Hepatocyte (in vitro differentiated cells): ENCODE measurements around the gene SMIM35. TPM values are rescaled to one million over a fixed set of nuclear protein-coding genes. Genes with fewer than 3 reads are reported as not detected.

ENCODE experiments used
- DNase-seq: peaks from one replicate; pipeline ENCODE4 v3.0.0-alpha.2; 2016; ENCODE audit warnings: low spot score
- H2AFZ ChIP-seq: fragments of 200-600 bp; sonication (generic); 2 replicates; pipeline ENCODE4 v1.6.0; 2016; ENCODE audit warnings: antibody characterized with exemption, mild to moderate bottlenecking
- H3K27ac ChIP-seq: fragments of 200-600 bp; sonication (generic); 2 replicates; pipeline ENCODE4 v1.5.1; 2016; ENCODE audit warnings: mild to moderate bottlenecking
- H3K27me3 ChIP-seq: fragments of 200-600 bp; sonication (generic); 2 replicates; pipeline ENCODE4 v1.6.1; 2016
- H3K36me3 ChIP-seq: fragments of 200-600 bp; sonication (generic); replicated peaks from 2 replicates; pipeline ENCODE4 v1.5.1; 2016; ENCODE audit warnings: low read depth; ENCODE audit not compliant: insufficient read depth
- H3K4me1 ChIP-seq: fragments of 200-600 bp; sonication (generic); 2 replicates; pipeline ENCODE4 v1.5.1; 2016; ENCODE audit warnings: mild to moderate bottlenecking, moderate library complexity; ENCODE audit not compliant: insufficient read depth
- H3K4me2 ChIP-seq: fragments of 200-600 bp; sonication (generic); 2 replicates; pipeline ENCODE4 v1.6.0; 2016
- H3K4me3 ChIP-seq: fragments of 200-600 bp; sonication (generic); 2 replicates; pipeline ENCODE4 v1.5.1; 2016; ENCODE audit warnings: mild to moderate bottlenecking
- H3K79me2 ChIP-seq: fragments of 200-600 bp; sonication (generic); 2 replicates; pipeline ENCODE4 v1.6.0; 2017; ENCODE audit warnings: mild to moderate bottlenecking
- H3K9me2 ChIP-seq: fragments of 200-600 bp; sonication (generic); replicated peaks from 2 replicates; pipeline ENCODE4 v1.6.0; 2017; ENCODE audit warnings: mild to moderate bottlenecking; ENCODE audit not compliant: insufficient read depth
- H3K9me3 ChIP-seq: fragments of 200-600 bp; sonication (generic); 2 replicates; pipeline ENCODE4 v1.5.1; 2016; ENCODE audit warnings: low read depth, mild to moderate bottlenecking
- H4K20me1 ChIP-seq: fragments of 200-600 bp; sonication (generic); 2 replicates; pipeline ENCODE4 v1.6.0; 2016; ENCODE audit warnings: mild to moderate bottlenecking; ENCODE audit not compliant: insufficient read depth, poor library complexity, severe bottlenecking
- EZH2 ChIP-seq: fragments of 200-600 bp; sonication (generic); IDR thresholded peaks from 2 replicates; pipeline ENCODE4 v1.6.1; 2016; ENCODE audit warnings: antibody characterized with exemption, mild to moderate bottlenecking, borderline replicate concordance
- EZH2phosphoT487 ChIP-seq: fragments of 200-600 bp; sonication (generic); IDR thresholded peaks from one replicate; pipeline ENCODE4 v1.6.1; 2018; ENCODE audit warnings: antibody characterized with exemption, mild to moderate bottlenecking, low read depth, moderate library complexity; ENCODE audit not compliant: unreplicated experiment, severe bottlenecking
- WGBS: methylation state at CpG from one replicate; pipeline ENCODE4 v1.1.6; 2016; ENCODE audit warnings: low lambda C conversion rate; ENCODE audit errors: missing lambda C conversion rate; 5-methylcytosine and 5-hydroxymethylcytosine counted together
- polyA plus RNA-seq: library from polyadenylated mRNA; unstranded; fragments of >200 nt; fragmentation: Nextera tagmentation; extraction: Ambion mirVana; gene quantifications from 2 replicates; pipeline ENCODE4 v1.2.1, GENCODE V29; 2016
- total RNA-seq: library from RNA; depleted of rRNA; stranded (reverse); fragments of >200 nt; gene quantifications from 2 replicates; pipeline ENCODE4 v1.2.3, GENCODE V29; 2014
- TF ChIP-seq, protein P1 (sequence below): fragments of 200-600 bp; sonication (generic); IDR thresholded peaks from 2 replicates; pipeline ENCODE4 v1.5.1; 2016; ENCODE audit warnings: antibody characterized with exemption, mild to moderate bottlenecking; ENCODE audit not compliant: poor library complexity

Gene SMIM35
- total and polyA plus RNA-seq, 2 experiments from 2014 or later: 0.03 TPM; not detected in 1

DNA sequence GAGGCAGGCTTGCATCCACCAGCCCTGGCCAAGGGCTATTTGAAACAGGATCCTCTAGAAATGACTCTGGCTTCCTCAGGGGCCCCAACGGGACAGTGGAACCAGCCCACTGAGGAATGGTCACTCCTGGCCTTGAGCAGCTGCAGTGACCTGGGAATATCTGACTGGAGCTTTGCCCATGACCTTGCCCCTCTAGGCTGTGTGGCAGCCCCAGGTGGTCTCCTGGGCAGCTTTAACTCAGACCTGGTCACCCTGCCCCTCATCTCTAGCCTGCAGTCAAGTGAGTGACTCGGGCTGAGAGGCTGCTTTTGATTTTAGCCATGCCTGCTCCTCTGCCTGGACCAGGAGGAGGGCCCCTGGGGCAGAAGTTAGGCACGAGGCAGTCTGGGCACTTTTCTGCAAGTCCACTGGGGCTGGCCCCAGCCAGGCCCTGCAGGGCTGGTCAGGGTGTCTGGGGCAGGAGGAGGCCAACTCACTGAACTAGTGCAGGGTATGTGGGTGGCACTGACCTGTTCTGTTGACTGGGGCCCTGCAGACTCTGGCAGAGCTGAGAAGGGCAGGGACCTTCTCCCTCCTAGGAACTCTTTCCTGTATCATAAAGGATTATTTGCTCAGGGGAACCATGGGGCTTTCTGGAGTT lies 87.3 kb downstream of the SMIM35 start:
- Histone ChIP-seq H3K27me3 (no peaks in the 10 kb centered on the region), H3K4me2 (no peak overlapping the region), H2AFZ (no peak overlapping the region), H3K36me3 (no peaks in the 10 kb centered on the region), H3K27ac (no peak overlapping the region), H3K79me2 (no peaks in the 10 kb centered on the region), H3K4me3 (no peak overlapping the region), H4K20me1 (no peaks in the 10 kb centered on the region), H3K9me3 (no peaks in the 10 kb centered on the region), H3K4me1 (peaks cover 6% of the 10 kb centered on the region), H3K9me2 (no peaks in the 10 kb centered on the region)
- DNase-seq: no peak
- TF ChIP-seq, protein P1, sequence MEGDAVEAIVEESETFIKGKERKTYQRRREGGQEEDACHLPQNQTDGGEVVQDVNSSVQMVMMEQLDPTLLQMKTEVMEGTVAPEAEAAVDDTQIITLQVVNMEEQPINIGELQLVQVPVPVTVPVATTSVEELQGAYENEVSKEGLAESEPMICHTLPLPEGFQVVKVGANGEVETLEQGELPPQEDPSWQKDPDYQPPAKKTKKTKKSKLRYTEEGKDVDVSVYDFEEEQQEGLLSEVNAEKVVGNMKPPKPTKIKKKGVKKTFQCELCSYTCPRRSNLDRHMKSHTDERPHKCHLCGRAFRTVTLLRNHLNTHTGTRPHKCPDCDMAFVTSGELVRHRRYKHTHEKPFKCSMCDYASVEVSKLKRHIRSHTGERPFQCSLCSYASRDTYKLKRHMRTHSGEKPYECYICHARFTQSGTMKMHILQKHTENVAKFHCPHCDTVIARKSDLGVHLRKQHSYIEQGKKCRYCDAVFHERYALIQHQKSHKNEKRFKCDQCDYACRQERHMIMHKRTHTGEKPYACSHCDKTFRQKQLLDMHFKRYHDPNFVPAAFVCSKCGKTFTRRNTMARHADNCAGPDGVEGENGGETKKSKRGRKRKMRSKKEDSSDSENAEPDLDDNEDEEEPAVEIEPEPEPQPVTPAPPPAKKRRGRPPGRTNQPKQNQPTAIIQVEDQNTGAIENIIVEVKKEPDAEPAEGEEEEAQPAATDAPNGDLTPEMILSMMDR: no peak
- TF ChIP-seq EZH2phosphoT487: no peak
- TF ChIP-seq EZH2: no peak
- whole genome bisulfite sequencing: 71% methylated on average over 3 of the region's 3 CpGs

DNA sequence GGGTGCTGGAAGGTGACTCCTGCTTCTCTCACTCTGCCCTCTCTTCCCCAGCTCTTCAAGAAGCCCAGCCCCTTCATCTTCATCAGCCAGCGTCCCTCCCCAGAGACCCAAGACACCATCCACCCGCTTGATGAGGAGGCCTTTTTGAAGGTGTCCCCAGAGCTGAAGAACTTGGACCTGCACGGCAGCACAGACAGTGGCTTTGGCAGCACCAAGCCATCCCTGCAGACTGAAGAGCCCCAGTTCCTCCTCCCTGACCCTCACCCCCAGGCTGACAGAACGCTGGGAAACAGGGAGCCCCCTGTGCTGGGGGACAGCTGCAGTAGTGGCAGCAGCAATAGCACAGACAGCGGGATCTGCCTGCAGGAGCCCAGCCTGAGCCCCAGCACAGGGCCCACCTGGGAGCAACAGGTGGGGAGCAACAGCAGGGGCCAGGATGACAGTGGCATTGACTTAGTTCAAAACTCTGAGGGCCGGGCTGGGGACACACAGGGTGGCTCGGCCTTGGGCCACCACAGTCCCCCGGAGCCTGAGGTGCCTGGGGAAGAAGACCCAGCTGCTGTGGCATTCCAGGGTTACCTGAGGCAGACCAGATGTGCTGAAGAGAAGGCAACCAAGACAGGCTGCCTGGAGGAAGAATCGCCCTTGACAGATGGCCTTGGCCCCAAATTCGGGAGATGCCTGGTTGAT lies 88.0 kb downstream of the SMIM35 start:
- 90% methylated on average over 10 of the region's 10 CpGs for WGBS
- Histone ChIP-seq H2AFZ (no peak overlapping the region), H3K4me3 (no peak overlapping the region), H3K9me3 (no peaks in the 10 kb centered on the region), H3K4me1 (peaks cover 6% of the 10 kb centered on the region), H3K9me2 (no peaks in the 10 kb centered on the region), H4K20me1 (no peaks in the 10 kb centered on the region), H3K27me3 (no peaks in the 10 kb centered on the region), H3K36me3 (no peaks in the 10 kb centered on the region), H3K79me2 (no peaks in the 10 kb centered on the region), H3K4me2 (no peak overlapping the region), H3K27ac (no peak overlapping the region)
- DNase-seq: no peak
- TF ChIP-seq, protein P1: no peak
- TF ChIP-seq EZH2 (no peak), EZH2phosphoT487 (no peak)

DNA sequence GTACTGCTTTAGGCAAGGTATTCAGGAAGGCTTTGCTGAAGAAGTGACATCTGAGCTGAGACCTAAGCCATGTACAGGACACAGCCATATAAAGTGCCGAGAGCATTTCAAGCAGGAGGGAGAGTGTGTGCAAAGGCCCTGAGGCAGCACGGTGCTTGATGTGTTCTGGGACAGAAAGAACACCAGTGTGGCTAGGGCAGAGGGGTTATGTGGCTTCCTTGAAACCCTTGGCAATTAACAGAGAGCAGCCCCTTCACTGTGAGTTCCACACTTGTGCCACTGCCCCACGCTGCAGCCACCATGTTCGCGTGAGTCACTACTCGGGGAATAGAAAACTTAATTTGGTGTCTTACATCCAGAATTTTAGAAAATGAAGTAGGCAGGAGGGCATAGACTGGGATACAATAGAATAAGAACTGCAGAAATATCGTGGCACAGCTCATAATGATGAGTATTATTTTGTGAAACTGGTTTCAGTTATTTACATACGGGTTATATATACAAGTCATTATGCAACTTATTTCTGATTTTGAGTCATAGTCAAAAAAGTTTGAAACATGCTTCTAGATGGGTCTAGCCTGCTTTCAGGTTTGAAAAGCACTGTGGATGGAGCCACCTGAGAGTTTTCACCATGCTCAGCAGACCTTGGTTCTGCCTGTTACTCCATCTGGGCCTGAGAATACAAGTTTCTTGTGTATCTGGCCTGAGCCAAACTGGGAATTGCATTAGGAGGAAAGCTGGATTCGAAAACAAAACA lies 88.8 kb downstream of the SMIM35 start:
- Histone ChIP-seq H3K36me3 (no peaks in the 10 kb centered on the region), H3K4me3 (no peak overlapping the region), H3K27ac (no peak overlapping the region), H3K27me3 (no peaks in the 10 kb centered on the region), H3K4me1 (peaks cover 6% of the 10 kb centered on the region), H3K4me2 (no peak overlapping the region), H3K9me3 (no peaks in the 10 kb centered on the region), H2AFZ (no peak overlapping the region), H3K79me2 (no peaks in the 10 kb centered on the region), H3K9me2 (no peaks in the 10 kb centered on the region), H4K20me1 (no peaks in the 10 kb centered on the region)
- no peak for DNase-seq
- TF ChIP-seq EZH2phosphoT487 (no peak), EZH2 (no peak)
- TF ChIP-seq, protein P1: no peak
- WGBS: 94% methylated on average over 9 of the region's 9 CpGs
